Stimulated activated CD4-positive, alpha-beta T cell treated with anti-CD3 and anti-CD28 coated beads, Interleukin-1b, Interleukin-23, amount 100 ng/mL, for 4 hours (primary cell): ENCODE measurements around the gene REM2.
"Not testable (repeated sequence)": the region's sequence is repeated elsewhere in the genome, so short reads cannot be mapped to it uniquely, and the experiment has no call there.

Experiments used
- DNase-seq, 2 donors: peaks; one replicate each; pipeline ENCODE4 v3.0.0-alpha.2; 2020; ENCODE audit warnings: low read depth in 2 of 2

REM2 gene

GRCh38 chr14:22848351-22849164 lies 34.5 kb upstream of the REM2 start:
- no peak for DNase-seq

DNA sequence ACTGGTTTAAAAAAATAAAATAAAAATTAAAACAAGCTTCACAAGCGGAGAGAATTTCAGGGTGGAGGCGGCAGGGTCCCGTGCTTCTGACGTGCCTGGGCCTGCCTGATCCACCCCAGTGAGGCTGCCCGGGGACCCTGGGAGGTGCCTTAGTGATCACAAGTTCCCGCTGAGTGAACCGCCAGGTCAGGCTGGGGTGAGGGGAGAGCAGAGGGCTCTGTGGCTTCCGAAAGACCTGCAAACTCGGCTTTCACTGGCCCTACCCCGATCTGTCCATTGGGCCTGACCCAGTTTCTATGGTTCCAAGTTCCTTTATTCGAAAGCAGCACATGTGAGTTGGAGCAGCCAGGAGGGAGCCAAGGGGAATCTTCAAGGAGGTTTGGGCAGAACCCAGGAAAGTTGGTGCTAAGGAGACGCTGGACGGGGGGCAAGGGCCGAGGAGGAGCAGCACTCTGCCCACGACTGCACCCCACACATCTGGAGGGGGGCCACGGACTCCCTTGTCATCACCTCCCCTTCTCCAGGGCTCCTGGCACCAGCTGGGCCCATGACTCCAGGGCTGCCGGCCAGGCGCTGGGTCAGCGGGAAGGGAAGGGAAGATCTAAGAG lies 33.7 kb upstream of the REM2 start:
- DNase-seq: no peak

DNA sequence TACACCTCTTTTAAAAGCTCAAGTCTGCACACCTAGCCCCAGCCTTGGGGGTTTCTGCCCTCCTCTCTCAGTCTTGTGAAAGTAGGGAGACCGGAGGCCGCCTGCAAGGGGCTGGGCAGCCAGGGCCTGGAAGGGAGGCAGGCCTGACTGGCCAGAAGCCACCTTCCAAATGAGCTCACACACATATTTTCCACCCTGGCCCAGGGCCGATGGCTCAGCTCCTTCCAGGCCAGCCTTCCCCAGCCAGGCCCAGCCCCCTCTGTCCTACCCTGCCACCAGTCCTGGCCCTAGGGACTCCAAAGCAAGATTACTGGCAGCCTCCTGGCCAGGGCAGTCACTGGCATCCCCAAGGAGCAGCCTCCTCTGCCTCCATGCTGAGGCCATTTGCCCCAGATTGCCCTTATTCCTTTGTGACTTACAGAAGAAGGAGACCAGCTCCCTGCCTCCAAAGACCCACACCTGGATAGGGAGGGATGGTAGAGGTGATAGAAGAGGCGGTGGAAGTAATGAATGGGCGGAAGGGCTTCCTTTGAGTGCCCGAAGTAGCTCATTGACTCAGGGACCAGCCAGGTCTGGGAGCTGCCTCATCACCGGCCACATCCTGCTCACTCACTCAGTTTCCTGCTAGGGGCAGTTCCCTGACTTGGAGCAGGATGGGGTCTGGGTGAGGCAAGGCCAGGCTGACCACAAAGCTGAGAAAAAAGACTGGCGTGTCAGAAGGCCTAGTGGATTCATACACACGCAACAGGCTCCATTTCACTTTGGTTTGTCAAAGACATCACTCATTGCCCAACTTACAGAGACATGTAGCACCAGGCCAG lies 31.9 kb upstream of the REM2 start:
- no peak for DNase-seq

DNA sequence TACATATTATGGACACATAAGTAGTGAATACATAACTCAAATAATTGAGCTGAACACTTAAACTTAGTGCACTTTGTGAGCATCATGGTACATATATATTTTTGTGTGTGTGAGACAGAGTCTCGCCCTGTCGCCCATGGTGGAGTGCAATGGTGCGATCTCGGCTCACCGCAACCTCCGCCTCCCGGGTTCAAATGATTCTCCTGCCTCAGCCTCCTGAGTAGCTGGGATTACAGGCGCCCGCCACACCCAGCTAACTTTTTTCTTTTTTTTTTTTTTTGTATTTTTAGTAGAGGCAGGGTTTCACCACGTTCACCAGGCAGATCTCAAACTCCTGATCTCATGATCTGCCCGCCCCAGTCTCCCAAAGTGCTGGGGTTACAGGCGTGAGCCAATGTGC lies 30.8 kb upstream of the REM2 start:
- DNase-seq: not testable (repeated sequence)

GRCh38 chr14:22852599-22852939 lies 30.5 kb upstream of the REM2 start:
- DNase-seq: no peak

DNA sequence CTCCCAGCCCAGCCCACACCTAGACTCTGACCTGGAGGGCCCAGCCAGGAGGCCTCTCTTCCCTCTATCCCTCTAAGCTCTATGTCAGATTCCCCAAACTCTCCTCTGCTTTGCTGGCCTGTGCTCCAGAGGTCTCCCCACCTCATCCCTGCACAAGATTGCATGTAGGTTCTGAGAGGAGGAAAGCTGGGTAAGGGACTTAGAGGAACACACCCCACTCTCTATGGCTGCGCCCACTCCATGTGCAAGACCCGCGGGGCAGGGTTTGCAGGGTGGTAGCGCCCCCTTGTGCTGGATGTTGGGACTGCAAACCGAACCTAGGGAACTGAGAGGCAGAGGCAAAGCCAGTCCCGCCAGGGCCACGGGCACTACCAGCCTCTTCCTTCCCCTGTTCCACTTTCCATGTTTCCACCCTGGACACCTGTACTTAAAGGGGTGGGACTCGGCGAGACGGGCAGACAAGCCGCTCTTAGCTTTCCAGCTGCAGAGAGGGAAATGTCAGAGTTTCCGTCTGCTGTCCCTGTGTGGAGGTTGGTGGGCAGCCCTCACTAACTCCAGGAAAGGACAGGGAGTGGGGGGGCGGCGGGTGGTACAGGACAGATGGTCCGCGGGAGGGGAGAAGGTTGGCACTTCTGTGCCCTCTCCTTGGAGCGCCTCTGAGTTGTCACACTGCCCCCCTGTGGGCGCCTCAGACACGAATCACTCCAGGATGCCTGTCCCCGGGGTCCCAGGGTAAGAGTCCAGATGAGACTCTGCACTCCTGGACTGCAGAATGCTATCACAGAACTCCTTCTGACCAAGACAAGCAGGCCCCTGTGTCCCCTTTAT lies 29.9 kb upstream of the REM2 start:
- DNase-seq: peak; percentile 94 to 95

- not testable (repeated sequence) for DNase-seq
Measured at GRCh38 chr14:22854296-22854695, 28.7 kb upstream of the REM2 start.

GRCh38 chr14:22854963-22855724 lies 27.9 kb upstream of the REM2 start:
- no peak for DNase-seq

DNA sequence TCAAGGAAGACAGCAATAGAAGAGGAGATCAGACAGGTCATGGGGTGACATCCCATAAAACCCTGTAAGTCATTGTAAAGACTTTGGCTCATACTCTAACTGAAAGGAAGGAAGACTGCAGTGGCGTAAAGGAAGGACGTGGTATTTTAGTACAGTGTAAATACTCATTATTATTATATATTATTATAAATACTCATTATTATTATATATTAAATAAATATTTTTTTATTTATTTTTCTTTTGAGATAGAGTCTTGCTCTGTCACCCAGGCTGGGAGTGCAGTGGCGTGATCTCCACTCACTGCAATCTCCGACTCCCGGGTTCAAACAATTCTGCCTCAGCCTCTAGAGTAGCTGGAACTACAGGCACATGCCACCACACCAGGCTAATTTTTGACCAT lies 26.6 kb upstream of the REM2 start:
- DNase-seq: no peak

DNA sequence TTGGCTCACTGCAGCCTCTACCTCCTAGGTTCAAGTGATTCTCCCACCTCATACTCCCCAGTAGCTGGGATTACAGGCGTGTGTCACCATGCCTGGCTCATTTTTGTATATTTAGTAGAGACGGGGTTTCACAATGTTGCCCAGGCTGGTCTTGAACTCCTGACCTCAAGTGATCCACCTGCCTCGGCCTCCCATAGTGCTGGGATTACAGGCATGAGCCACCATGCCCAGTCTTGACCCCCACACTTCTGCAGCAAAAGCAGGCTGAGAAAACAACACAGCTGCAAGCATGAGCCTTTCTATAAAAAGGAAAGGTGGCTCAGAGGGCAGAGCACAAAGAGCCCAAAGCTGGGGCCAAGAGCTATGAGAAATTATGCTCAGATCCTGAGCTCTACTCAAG lies 22.6 kb upstream of the REM2 start:
- DNase-seq: not testable (repeated sequence)

- no peak for DNase-seq
Measured at GRCh38 chr14:22861651-22862050, 21.4 kb upstream of the REM2 start.

DNA sequence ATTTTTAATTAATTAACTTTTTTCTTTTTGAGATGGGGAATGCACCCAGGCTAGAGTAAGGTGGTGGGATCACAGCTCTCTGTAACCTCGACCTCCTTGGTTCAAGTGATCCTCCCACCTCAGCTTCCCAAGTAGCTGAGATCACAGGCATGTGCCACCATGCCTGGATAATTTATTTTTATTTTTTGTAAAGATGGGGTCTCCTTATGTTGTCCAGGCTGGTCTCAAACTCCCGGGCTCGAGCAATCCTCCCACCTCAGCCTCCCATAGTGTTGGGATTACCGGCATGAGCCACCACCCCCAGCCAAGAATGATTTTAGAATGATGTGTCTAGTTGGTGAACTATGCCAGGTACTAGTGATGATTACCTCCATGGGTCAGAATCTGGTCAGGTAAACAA lies 18.0 kb upstream of the REM2 start:
- no peak for DNase-seq

DNA sequence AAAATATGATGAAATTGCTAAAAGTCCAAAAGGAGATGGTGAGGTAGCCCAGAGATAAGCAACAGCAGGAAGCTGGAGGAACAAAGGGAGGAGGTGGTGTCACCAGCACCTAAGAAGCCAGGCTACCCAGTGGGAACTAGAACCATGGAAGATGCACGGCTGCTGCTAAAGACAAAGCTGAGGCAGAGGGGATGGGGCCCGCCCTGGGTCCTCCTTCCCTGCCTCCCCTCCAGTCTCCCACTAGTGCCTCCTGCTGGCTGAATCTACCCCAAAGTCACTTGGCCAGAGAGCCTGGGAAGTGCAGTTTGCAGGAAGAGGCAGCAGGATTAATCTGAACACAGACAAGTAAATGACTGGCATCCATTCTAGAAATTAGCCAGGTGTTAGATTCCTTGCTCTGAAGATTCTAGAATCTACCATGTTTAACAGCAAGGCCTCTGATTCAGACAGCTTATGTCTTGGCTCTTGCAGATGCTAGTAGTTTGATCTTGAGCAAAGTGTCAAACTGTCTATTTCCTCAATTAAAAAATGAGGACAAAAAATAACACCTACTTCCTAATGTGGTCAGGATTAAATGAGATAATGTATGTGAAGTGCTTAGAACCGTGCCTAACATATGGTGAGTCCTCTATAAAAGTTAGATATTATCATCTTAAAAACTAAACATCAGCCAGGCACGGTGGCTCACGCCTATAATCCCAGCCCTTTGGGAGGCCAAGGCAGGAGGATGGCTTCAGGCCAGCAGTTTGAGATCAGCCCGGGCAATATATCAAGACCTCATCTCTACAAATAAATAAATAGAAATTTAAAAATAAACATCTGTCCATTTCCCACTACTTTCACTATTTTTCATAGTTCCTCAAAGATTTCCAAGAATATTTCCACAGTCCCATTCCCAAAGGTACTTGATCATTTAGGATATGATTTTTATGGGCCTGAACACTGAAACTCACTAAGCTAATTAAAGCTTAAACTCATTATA lies 17.3 kb upstream of the REM2 start:
- DNase-seq: no peak

GRCh38 chr14:22866874-22867273 lies 16.1 kb upstream of the REM2 start:
- DNase-seq: no peak

DNA sequence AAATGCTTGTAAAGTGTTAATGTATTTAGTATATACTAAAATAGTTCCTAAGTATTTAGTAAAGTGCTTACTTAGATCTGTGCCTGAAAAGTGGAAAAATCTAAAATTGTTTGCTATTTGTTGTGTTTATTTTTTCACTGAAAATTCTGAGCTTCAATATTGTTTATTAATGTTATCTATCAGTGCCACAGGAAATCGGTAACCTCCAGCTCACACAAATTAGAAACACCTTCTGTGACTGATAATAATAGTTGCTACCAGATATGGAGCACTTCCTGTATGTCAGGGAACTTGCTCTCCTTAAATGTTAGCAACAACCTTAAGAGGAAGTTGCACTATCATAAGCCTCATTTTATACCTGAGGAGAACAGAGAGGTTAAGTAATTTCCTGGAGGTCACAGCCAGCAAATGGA lies 12.2 kb upstream of the REM2 start:
- no peak for DNase-seq

GRCh38 chr14:22871224-22872032 lies 11.6 kb upstream of the REM2 start, which contains the start of gene LRP10:
TSS of gene LRP10 (plus strand) at chr14:22871740. CDS start at chr14:22872304, 564 bp downstream.
- DNase-seq: peak; percentile 70 to 74

GRCh38 chr14:22872033-22872832 lies 10.8 kb upstream of the REM2 start:
- DNase-seq: peak; percentile 63 to 64
